PC-3 (cell line): Measurements from ENCODE around the gene PLEK2.

ENCODE experiments used
- EZH2 ChIP-seq: fragments of 300-600 bp; sonication (generic); IDR thresholded peaks from one replicate; pipeline ENCODE4 v1.6.1; 2017; ENCODE audit warnings: antibody characterized with exemption, mild to moderate bottlenecking, low read length; ENCODE audit not compliant: unreplicated experiment
- TF ChIP-seq, protein P1 (sequence below): fragments of 300-600 bp; sonication (generic); conservative IDR thresholded peaks from 2 replicates; pipeline ENCODE4 v1.5.1; 2017; ENCODE audit warnings: antibody characterized with exemption, low read depth, mild to moderate bottlenecking, low read length

DNA sequence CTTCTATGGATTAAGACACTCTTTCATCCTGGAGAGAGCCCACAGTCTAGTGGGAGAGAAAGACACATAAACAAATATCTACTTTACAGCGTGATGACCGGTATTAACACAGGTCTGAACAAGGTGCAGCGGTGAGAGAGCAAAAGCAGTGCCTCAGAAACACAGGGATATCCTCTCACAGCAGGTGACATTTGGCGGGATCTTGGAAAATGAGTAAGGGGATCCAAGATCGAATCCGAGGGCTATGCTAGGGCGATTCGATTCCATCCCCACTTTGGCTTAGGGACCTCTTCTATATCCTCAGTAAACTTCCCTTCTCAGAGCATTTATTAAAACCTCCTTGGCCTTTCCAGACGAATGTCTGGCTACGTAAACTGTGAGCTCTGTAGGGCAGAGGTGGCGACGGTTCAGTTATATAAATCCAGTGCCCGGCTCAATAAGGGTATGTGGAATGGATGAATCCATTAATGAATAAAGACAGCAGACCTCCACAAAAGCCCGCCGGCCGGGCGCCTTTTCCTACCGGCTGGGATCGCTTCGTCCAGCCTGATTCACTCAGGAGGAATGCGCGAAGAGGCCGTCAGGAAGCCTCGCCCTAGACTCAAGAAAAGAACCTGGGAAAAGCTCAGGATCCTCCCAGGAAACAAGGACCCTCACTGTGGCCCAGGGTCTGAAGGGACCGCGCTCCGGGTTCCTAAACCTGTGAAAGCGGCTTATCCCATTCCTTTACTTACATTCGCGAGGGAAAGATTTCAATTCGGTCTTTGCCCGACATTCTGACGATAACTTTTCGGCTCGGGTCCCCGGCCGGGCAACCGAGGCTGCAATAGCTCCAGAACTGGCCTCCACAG is 52.8 kb downstream of the PLEK2 start:
- TF ChIP-seq, protein P1, sequence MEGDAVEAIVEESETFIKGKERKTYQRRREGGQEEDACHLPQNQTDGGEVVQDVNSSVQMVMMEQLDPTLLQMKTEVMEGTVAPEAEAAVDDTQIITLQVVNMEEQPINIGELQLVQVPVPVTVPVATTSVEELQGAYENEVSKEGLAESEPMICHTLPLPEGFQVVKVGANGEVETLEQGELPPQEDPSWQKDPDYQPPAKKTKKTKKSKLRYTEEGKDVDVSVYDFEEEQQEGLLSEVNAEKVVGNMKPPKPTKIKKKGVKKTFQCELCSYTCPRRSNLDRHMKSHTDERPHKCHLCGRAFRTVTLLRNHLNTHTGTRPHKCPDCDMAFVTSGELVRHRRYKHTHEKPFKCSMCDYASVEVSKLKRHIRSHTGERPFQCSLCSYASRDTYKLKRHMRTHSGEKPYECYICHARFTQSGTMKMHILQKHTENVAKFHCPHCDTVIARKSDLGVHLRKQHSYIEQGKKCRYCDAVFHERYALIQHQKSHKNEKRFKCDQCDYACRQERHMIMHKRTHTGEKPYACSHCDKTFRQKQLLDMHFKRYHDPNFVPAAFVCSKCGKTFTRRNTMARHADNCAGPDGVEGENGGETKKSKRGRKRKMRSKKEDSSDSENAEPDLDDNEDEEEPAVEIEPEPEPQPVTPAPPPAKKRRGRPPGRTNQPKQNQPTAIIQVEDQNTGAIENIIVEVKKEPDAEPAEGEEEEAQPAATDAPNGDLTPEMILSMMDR = no peak
- no peak for TF ChIP-seq EZH2
